HG03565 (cell line): Measurements from ENCODE around the gene TMEM168.

ENCODE experiments used
- ATAC-seq: cut with Tn5 transposase; IDR thresholded peaks from one replicate; pipeline ENCODE4 v1.9.1; 2021; ENCODE audit warnings: mild to moderate bottlenecking, moderate library complexity; ENCODE audit not compliant: unreplicated experiment

The TMEM168 gene

GRCh38 chr7:112726076-112726475, 64.1 kb downstream of the TMEM168 start:
- no peak for ATAC-seq

- ATAC-seq, result no peak
Measured at GRCh38 chr7:112723416-112723815, 66.8 kb downstream of the TMEM168 start.

- ATAC-seq, result no peak
Measured at GRCh38 chr7:112721366-112721765, 68.8 kb downstream of the TMEM168 start.

GRCh38 chr7:112715525-112715924, 74.7 kb downstream of the TMEM168 start:
- ATAC-seq, result no peak

- ATAC-seq, result no peak
Measured at GRCh38 chr7:112714917-112715316, 75.3 kb downstream of the TMEM168 start.
